Right hindlimb (tissue), 1 donor: ENCODE data around the gene ZNF469.

Experiments used
- DNase-seq: peaks from one replicate; pipeline ENCODE4 v3.0.0-alpha.2; 2018

Gene ZNF469

GRCh38 chr16:88411951-88412576 is 29.3 kb downstream of the ZNF469 start:
- DNase-seq: no peak

- no peak for DNase-seq
Observed at GRCh38 chr16:88412766-88413165, 30.0 kb downstream of the ZNF469 start.

- no peak for DNase-seq
Observed at GRCh38 chr16:88413231-88413630, 30.5 kb downstream of the ZNF469 start.

GRCh38 chr16:88413631-88414030 is 30.9 kb downstream of the ZNF469 start:
- no peak for DNase-seq

- no peak for DNase-seq
Observed at GRCh38 chr16:88414521-88415380, 32.0 kb downstream of the ZNF469 start.

- DNase-seq: no peak
Observed at GRCh38 chr16:88415381-88415705, 32.6 kb downstream of the ZNF469 start.

GRCh38 chr16:88415713-88416323 is 33.1 kb downstream of the ZNF469 start:
- no peak for DNase-seq

GRCh38 chr16:88416686-88417085 is 33.9 kb downstream of the ZNF469 start:
- DNase-seq: no peak

- no peak for DNase-seq
Observed at GRCh38 chr16:88417684-88418476, 35.1 kb downstream of the ZNF469 start.

GRCh38 chr16:88418869-88419268 is 36.1 kb downstream of the ZNF469 start:
- DNase-seq: no peak

- no peak for DNase-seq
Observed at GRCh38 chr16:88419790-88420189, 37.0 kb downstream of the ZNF469 start.

- no peak for DNase-seq
Observed at GRCh38 chr16:88420496-88420895, 37.7 kb downstream of the ZNF469 start.

- no peak for DNase-seq
Observed at GRCh38 chr16:88421301-88421700, 38.5 kb downstream of the ZNF469 start.

- no peak for DNase-seq
Observed at GRCh38 chr16:88421871-88422433, 39.2 kb downstream of the ZNF469 start.

GRCh38 chr16:88422733-88423447 is 40.1 kb downstream of the ZNF469 start:
- DNase-seq: no peak

GRCh38 chr16:88423448-88423850 is 40.7 kb downstream of the ZNF469 start:
- DNase-seq: no peak

GRCh38 chr16:88424587-88425235 is 42.0 kb downstream of the ZNF469 start:
- no peak for DNase-seq

GRCh38 chr16:88426018-88426417 is 43.3 kb downstream of the ZNF469 start:
- DNase-seq: no peak

- DNase-seq: no peak
Observed at GRCh38 chr16:88427376-88427775, 44.6 kb downstream of the ZNF469 start.

GRCh38 chr16:88428156-88428555 is 45.4 kb downstream of the ZNF469 start:
- DNase-seq: no peak

GRCh38 chr16:88428616-88429386 is 46.0 kb downstream of the ZNF469 start:
- no peak for DNase-seq
